Karpas-422 (cell line): ENCODE data around the gene MARF1. TPM values are rescaled to one million over a fixed set of nuclear protein-coding genes. Genes with fewer than 3 reads are reported as not detected.
"Not testable (repeated sequence)": the region's sequence is repeated elsewhere in the genome, so short reads cannot be mapped to it uniquely, and the experiment has no call there.

ENCODE experiments used
- DNase-seq: peaks from one replicate; pipeline ENCODE4 v3.0.0-alpha.2; 2015
- H2AFZ ChIP-seq: fragments of 200-600 bp; sonication (generic); 2 replicates; pipeline ENCODE4 v1.6.1; 2014; ENCODE audit warnings: antibody characterized with exemption, low read length, mixed read lengths
- H3K27ac ChIP-seq: fragments of 200-600 bp; sonication (generic); 2 replicates; pipeline ENCODE4 v1.5.1; 2014; ENCODE audit warnings: mild to moderate bottlenecking, low read length, moderate library complexity
- H3K27me3 ChIP-seq: fragments of 200-600 bp; sonication (generic); 2 replicates; pipeline ENCODE4 v1.6.1; 2014; ENCODE audit warnings: low read length, mixed read lengths
- H3K36me3 ChIP-seq: fragments of 200-600 bp; sonication (generic); 2 replicates; pipeline ENCODE4 v1.6.1; 2014; ENCODE audit warnings: low read length, mixed read lengths; ENCODE audit not compliant: insufficient read depth
- H3K4me1 ChIP-seq: fragments of 200-600 bp; sonication (generic); 2 replicates; pipeline ENCODE4 v1.6.1; 2014; ENCODE audit warnings: mild to moderate bottlenecking, low read length, mixed read lengths
- H3K4me2 ChIP-seq: fragments of 200-600 bp; sonication (generic); 2 replicates; pipeline ENCODE4 v1.6.1; 2014; ENCODE audit warnings: low read length, low read depth, mild to moderate bottlenecking; ENCODE audit not compliant: poor library complexity, severe bottlenecking
- H3K4me3 ChIP-seq: fragments of 200-600 bp; sonication (generic); 2 replicates; pipeline ENCODE4 v1.5.1; 2014; ENCODE audit warnings: mild to moderate bottlenecking, antibody characterized with exemption, low read length, mixed read lengths
- H3K79me2 ChIP-seq: fragments of 200-600 bp; sonication (generic); 2 replicates; pipeline ENCODE4 v1.6.1; 2014; ENCODE audit warnings: mild to moderate bottlenecking, low read length, mixed read lengths
- H3K9ac ChIP-seq: fragments of 200-600 bp; sonication (generic); 2 replicates; pipeline ENCODE4 v1.6.0; 2014; ENCODE audit warnings: low read length
- H3K9me2 ChIP-seq: fragments of 200-600 bp; sonication (generic), shearing (Covaris generic); replicated peaks from 2 replicates; pipeline ENCODE4 v1.6.0; 2014; ENCODE audit warnings: mild to moderate bottlenecking, low read length, moderate library complexity; ENCODE audit not compliant: insufficient read depth
- H3K9me3 ChIP-seq: fragments of 300-700, 200-600 bp; sonication (generic); 2 replicates; pipeline ENCODE4 v1.6.1; 2014; ENCODE audit warnings: low read length, mixed read lengths
- H4K20me1 ChIP-seq: fragments of 200-600 bp; sonication (generic); 2 replicates; pipeline ENCODE4 v1.6.1; 2014; ENCODE audit warnings: mild to moderate bottlenecking, antibody characterized with exemption, low read length, low read depth; ENCODE audit not compliant: insufficient read depth
- total RNA-seq: library from RNA; depleted of rRNA; stranded (reverse); fragments of >200 nt; shearing (Covaris generic); gene quantifications from 2 replicates; pipeline ENCODE4 v1.2.3, GENCODE V29; 2014; ENCODE audit warnings: low replicate concordance

The MARF1 gene
- total RNA-seq, 1 experiment from 2014 or later = 73.1 TPM

DNA sequence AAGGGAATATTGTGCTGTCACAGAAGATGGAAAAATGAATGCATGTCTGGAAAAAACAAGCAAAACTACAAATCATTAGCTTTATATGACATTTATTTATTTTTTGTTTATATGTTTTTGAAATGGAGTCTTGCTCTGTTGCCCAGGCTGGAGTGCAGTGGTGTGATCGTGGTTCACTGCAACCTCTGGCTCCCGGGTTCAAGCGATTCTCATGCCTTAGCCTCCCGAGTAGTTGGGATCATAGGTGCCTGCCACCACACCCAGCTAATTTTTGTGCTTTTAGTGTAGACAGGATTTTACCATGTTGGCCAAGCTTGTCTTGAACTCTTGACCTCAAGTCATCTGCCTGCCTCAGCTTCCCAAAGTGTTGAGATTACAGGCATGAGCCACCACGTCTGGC is 15.6 kb upstream of the MARF1 start:
- H3K9ac ChIP-seq = no peak overlapping the region
- peaks cover 10% of the 10 kb centered on the region for H3K4me1 ChIP-seq
- H3K27me3 ChIP-seq = no peaks in the 10 kb centered on the region
- no peak overlapping the region for H3K27ac ChIP-seq
- no peak overlapping the region for H2AFZ ChIP-seq
- H3K9me3 ChIP-seq = no peaks in the 10 kb centered on the region
- H4K20me1 ChIP-seq = 0 out of 2 replicates have a peak, but pooled peaks cover 4% of the 10 kb centered on the region
- H3K36me3 ChIP-seq = peaks cover 4% of the 10 kb centered on the region; the same call in 1 of the 2 replicates
- H3K4me2 ChIP-seq = no peak overlapping the region
- DNase-seq = no peak
- H3K79me2 ChIP-seq = peaks cover 82% of the 10 kb centered on the region
- H3K4me3 ChIP-seq = no peak overlapping the region
- H3K9me2 ChIP-seq = no peaks in the 10 kb centered on the region

DNA sequence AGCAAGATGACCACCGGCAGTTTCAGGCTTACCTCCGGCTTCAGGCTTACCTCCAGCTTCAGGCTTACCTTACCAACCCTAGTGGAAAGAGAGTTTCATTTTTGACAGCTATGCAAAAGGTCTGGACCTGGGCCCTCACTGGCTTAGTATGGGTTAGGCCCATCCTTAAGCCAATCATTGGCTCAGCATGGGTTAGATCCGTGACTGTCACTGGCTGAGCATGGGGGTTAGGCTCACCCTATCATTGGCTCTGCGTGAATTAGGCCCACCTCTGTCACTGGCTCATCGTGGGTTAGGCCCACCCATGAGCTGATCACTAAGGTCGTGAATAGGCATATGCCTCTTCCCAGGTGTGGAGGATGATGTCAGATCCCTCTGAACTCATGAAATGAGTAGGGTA is 15.2 kb upstream of the MARF1 start:
- Histone ChIP-seq H3K27me3 (no peaks in the 10 kb centered on the region), H3K4me3 (no peak overlapping the region), H3K27ac (no peak overlapping the region), H2AFZ (no peak overlapping the region), H3K9ac (no peak overlapping the region), H3K79me2 (peaks cover 84% of the 10 kb centered on the region), H3K4me2 (no peak overlapping the region), H3K4me1 (peaks cover 10% of the 10 kb centered on the region), H3K36me3 (peaks cover 7% of the 10 kb centered on the region; the same call in 1 of the 2 replicates), H4K20me1 (0 out of 2 replicates have a peak, but pooled peaks cover 4% of the 10 kb centered on the region), H3K9me3 (no peaks in the 10 kb centered on the region), H3K9me2 (no peaks in the 10 kb centered on the region)
- DNase-seq = no peak

DNA sequence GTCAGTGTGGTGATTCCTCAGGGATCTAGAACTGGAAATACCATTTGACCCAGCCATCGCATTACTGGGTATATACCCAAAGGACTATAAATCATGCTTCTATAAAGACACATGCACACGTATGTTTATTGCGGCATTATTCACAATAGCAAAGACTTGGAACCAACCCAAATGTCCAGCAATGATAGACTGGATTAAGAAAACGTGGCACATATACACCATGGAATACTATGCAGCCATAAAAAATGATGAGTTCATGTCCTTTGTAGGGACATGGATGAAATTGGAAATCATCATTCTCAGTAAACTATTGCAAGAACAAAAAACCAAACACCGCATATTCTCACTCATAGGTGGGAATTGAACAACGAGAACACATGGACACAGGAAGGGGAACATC is 12.6 kb upstream of the MARF1 start:
- not testable (repeated sequence) for H3K9me3 ChIP-seq, H3K9me2 ChIP-seq, DNase-seq, H3K9ac ChIP-seq, H3K27me3 ChIP-seq, H3K27ac ChIP-seq, H2AFZ ChIP-seq, H3K4me2 ChIP-seq, H3K4me3 ChIP-seq
- H3K36me3 ChIP-seq = peaks cover 16% of the 10 kb centered on the region; the same call in 1 of the 2 replicates
- H3K4me1 ChIP-seq = peaks cover 24% of the 10 kb centered on the region
- H4K20me1 ChIP-seq = 0 out of 2 replicates have a peak, but pooled peaks cover 10% of the 10 kb centered on the region
- peaks cover 89% of the 10 kb centered on the region for H3K79me2 ChIP-seq

DNA sequence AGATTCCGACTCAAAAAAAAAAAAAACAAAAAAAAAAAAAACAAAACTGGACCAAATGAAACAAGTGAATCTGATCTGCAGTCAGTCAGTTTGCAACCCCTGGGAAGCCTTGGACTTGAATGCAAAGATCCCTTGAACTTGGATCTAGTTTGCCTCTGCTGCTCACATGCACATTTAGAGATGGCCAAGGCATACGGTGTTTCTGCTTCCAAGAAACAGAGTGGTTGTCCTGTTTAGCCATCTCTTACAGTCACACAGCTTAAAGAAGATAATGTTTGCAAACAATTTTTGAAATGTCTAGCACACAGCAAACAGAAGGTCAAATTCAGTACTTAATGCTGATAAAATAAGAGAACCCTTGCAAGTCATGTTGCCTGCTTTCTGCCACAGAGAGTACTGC is 11.6 kb upstream of the MARF1 start:
- H3K4me2 ChIP-seq = no peak overlapping the region
- no peak overlapping the region for H3K27ac ChIP-seq
- H2AFZ ChIP-seq = no peak overlapping the region
- 0 out of 2 replicates have a peak, but pooled peaks cover 10% of the 10 kb centered on the region for H4K20me1 ChIP-seq
- H3K27me3 ChIP-seq = no peaks in the 10 kb centered on the region
- no peak overlapping the region for H3K4me3 ChIP-seq
- no peaks in the 10 kb centered on the region for H3K9me2 ChIP-seq
- peaks cover 84% of the 10 kb centered on the region for H3K79me2 ChIP-seq
- H3K4me1 ChIP-seq = peaks cover 27% of the 10 kb centered on the region
- no peak for DNase-seq
- H3K9me3 ChIP-seq = no peaks in the 10 kb centered on the region
- H3K36me3 ChIP-seq = peaks cover 16% of the 10 kb centered on the region; the same call in 1 of the 2 replicates
- H3K9ac ChIP-seq = no peak overlapping the region

DNA sequence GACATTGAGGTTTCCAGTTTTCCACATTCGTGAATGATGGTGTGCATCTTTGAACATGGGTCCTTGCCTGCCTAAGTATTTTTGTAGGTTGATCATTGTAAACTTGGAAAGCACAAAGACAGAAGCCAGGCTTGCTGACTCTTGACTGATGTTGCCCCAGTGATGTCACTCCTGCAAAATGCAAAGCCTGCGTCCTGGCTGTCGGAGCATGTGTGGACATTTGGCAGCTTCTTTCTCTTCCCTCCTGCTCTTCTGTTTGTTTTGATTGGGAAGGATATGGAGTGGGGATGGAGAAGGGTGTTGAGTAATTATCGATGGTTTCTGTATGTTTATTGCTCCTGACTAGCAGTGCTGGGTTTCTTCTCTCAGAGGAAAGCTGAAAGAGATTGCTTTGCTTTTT is 10.3 kb upstream of the MARF1 start:
- H3K27ac ChIP-seq = no peak overlapping the region
- H3K27me3 ChIP-seq = no peaks in the 10 kb centered on the region
- peaks cover 20% of the 10 kb centered on the region for H3K4me1 ChIP-seq
- H3K9me3 ChIP-seq = no peaks in the 10 kb centered on the region
- no peak overlapping the region for H3K9ac ChIP-seq
- H3K79me2 ChIP-seq = peaks cover 74% of the 10 kb centered on the region
- H3K4me3 ChIP-seq = no peak overlapping the region
- H3K36me3 ChIP-seq = peaks cover 16% of the 10 kb centered on the region; the same call in 1 of the 2 replicates
- no peaks in the 10 kb centered on the region for H3K9me2 ChIP-seq
- no peak overlapping the region for H2AFZ ChIP-seq
- no peak for DNase-seq
- H3K4me2 ChIP-seq = no peak overlapping the region
- 0 out of 2 replicates have a peak, but pooled peaks cover 6% of the 10 kb centered on the region for H4K20me1 ChIP-seq

DNA sequence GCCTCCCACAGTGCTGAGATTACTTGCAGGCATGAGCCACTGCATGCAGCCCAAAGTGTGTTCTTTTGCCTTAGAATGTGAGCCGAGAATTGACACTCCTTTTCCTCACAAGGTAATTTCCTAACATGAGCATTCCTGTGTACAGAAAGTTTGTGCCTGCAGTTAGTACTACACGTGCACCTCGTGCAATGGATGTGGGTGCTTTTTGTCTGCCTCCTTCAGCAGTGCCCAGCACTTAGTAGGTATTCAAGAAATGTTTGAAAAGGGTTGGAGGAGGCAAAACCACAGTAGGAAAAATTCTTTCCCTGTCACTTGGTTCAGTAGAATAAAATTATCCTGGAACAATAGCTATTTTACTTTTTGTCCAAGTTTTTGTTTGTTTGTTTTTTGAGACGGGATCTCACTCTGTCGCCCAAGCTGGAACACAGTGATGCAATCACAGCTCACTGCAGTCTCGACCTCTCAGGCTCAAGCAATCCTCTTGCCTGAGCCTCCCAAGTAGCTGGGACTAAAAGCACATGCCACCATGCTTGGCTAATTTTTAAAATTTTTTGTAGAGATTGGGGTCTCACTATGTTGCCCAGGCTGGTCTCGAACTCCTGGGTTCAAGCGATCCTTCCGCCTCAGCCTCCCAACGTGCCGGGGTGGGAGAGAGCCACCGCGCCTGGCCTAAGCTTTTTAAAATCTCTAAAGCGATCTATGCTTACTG is 9.5 kb upstream of the MARF1 start:
- Histone ChIP-seq H3K9me3 (no peaks in the 10 kb centered on the region), H3K9me2 (no peaks in the 10 kb centered on the region), H2AFZ (no peak overlapping the region), H3K4me3 (no peak overlapping the region), H3K4me1 (peaks cover 20% of the 10 kb centered on the region), H3K9ac (peak overlapping the region; percentile 15; the same call in 1 of the 2 replicates), H3K79me2 (peaks cover 66% of the 10 kb centered on the region), H3K27ac (no peak overlapping the region), H3K36me3 (peaks cover 16% of the 10 kb centered on the region; the same call in 1 of the 2 replicates), H3K27me3 (no peaks in the 10 kb centered on the region), H3K4me2 (peak overlapping the region; percentile 99), H4K20me1 (0 out of 2 replicates have a peak, but pooled peaks cover 6% of the 10 kb centered on the region)
- DNase-seq = no peak

DNA sequence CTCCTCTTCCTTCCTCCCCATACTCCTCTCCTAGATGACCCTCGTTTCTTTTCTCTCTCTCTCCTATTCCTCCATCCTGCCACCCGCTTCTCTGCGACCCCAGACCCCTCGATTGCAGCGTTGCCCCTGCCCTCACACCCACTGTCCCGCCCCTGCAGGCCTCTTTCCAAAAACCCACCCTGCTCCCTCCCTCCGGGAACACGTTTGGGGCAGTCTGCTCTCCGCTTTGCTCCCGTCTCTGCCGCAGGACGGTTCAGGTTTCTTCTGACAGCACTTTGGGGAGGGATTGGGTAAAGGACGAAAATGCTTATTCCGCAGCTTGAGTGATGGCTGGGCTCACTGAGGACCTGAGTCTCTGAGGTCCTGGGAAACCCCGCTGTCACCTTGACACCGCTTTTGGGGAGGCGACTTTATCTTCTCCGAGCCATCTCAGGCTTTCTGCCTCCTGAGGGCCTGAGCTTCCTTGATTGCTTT is 7.8 kb upstream of the MARF1 start:
- H3K4me1 ChIP-seq = peaks cover 29% of the 10 kb centered on the region
- peak overlapping the region; percentile 78 for H2AFZ ChIP-seq
- H4K20me1 ChIP-seq = 0 out of 2 replicates have a peak, but pooled peaks cover 6% of the 10 kb centered on the region
- peak overlapping the region; percentile 99 for H3K4me3 ChIP-seq
- peaks cover 16% of the 10 kb centered on the region; the same call in 1 of the 2 replicates for H3K36me3 ChIP-seq
- peak overlapping the region; percentile 98 for H3K9ac ChIP-seq
- peak overlapping the region; percentile 99 for H3K4me2 ChIP-seq
- peaks cover 53% of the 10 kb centered on the region for H3K79me2 ChIP-seq
- no peaks in the 10 kb centered on the region for H3K9me2 ChIP-seq
- no peaks in the 10 kb centered on the region for H3K9me3 ChIP-seq
- no peaks in the 10 kb centered on the region for H3K27me3 ChIP-seq
- DNase-seq = peak; percentile 69
- peak overlapping the region; percentile 69 for H3K27ac ChIP-seq

DNA sequence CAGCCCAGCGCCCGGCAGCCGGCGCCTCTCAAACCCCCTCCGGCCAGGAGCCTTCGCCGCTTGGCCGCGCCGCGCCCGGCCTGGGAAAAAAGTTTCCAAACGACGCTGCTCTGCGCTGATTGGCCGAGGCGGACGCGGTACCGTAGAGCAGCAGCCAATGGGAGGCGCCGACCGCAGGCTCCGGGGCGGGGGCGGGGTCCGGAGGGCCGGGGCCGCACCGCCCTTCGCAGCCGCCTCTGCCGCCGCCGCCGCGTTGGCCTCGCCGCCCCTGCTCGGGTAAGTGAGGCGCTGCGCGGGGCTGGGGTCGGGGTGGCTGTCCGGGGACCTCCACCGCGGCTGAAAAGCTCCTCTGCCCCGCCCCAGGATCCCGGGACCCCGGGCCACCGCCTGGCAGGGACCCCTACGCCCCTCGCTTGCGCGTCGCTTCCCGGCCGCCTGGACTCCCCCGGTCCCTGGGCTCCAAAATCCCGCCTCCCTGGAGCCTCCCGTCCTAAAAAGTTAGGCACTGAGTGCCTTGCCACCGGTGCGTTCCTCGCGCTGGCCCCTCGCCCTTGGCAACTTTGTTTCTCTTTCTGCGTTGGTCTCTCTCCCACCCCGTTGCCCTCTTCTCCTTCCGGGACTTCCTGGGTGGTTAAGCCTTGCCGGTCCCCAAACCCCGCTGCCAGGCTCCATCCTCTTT is 7.2 kb upstream of the MARF1 start, which contains the start of gene NDE1:
Gene NDE1 (plus strand): TSS at position 227 of the 679 bp plus-strand sequence. CDS start 14,534 bp downstream, outside the sequence.
- no peaks in the 10 kb centered on the region for H3K9me2 ChIP-seq
- H3K27me3 ChIP-seq = no peaks in the 10 kb centered on the region
- H3K36me3 ChIP-seq = peaks cover 16% of the 10 kb centered on the region; the same call in 1 of the 2 replicates
- peaks cover 50% of the 10 kb centered on the region for H3K79me2 ChIP-seq
- DNase-seq = peak; percentile 95
- peak within 1 kb of the TSS; percentile 69 for H3K27ac ChIP-seq
- H2AFZ ChIP-seq = peak within 1 kb of the TSS; percentile 92
- peak within 1 kb of the TSS; percentile 98 for H3K9ac ChIP-seq
- no peaks in the 10 kb centered on the region for H3K9me3 ChIP-seq
- peak within 1 kb of the TSS; percentile 99 for H3K4me3 ChIP-seq
- peak within 1 kb of the TSS; percentile 99 for H3K4me2 ChIP-seq
- H3K4me1 ChIP-seq = peaks cover 35% of the 10 kb centered on the region
- H4K20me1 ChIP-seq = 0 out of 2 replicates have a peak, but pooled peaks cover 6% of the 10 kb centered on the region
